Neutrophil (primary cell): ENCODE measurements around the gene FGF12.

Experiments
- H3K27ac ChIP-seq: fragments of 200-600 bp; sonication (generic); 2 replicates; pipeline ENCODE4 v1.5.1; 2016; ENCODE audit warnings: mild to moderate bottlenecking, moderate library complexity
- H3K27me3 ChIP-seq: fragments of 200-600 bp; sonication (generic); 2 replicates; pipeline ENCODE4 v1.6.0; 2016; ENCODE audit warnings: mild to moderate bottlenecking
- H3K36me3 ChIP-seq: fragments of 200-600 bp; sonication (generic); 2 replicates; pipeline ENCODE4 v1.5.1; 2017
- H3K4me1 ChIP-seq, 2 experiments: fragments of 200-600 bp in 1 of 2; sonication (generic) in 1 of 2; 1 replicate in 1 of 2; 2 replicates in 1 of 2; pipeline versions ENCODE4 v1.5.1 to v1.6.1; 2013 to 2016; ENCODE audit warnings: low read depth in 1 of 2, low read length in 1 of 2, mild to moderate bottlenecking in 1 of 2, moderate library complexity in 1 of 2; ENCODE audit not compliant: control insufficient read depth in 1 of 2, insufficient read depth in 1 of 2
- H3K4me3 ChIP-seq, 2 experiments: fragments of 200-600 bp in 1 of 2; sonication (generic) in 1 of 2; 1 replicate in 1 of 2; 2 replicates in 1 of 2; pipeline ENCODE4 v1.5.1; 2013 to 2016; ENCODE audit warnings: low read depth in 1 of 2, low read length in 1 of 2, mild to moderate bottlenecking in 1 of 2, moderate library complexity in 1 of 2
- H3K9me3 ChIP-seq: fragments of 200-600 bp; sonication (generic); 2 replicates; pipeline ENCODE4 v1.5.1; 2016
- CTCF ChIP-seq: fragments of 200-600 bp; sonication (generic); IDR thresholded peaks from 2 replicates; pipeline ENCODE4 v1.5.1; 2016; ENCODE audit warnings: antibody characterized with exemption

Gene FGF12

DNA sequence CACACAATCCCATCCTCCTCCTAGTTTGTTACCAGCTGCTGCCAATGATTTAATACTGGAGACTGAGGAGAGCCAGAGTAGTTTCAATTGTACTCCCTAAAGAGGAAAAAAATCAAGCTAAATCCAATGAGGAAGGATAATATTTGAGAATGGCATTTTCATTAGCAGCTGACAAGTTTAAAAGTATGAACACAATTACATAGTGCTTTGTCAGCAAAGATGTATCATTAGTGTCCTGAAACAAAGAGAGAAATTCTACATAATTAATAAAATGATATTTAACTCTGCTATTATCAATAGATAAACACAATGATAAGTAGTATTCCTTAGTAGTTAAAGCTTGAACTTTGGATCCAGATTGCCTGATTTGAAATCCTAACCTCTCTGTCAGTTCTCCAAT, 163.9 kb downstream of the FGF12 start:
- TF ChIP-seq CTCF, result no peak
- Histone ChIP-seq H3K4me3 (no peak overlapping the region), H3K27me3 (no peaks in the 10 kb centered on the region)

DNA sequence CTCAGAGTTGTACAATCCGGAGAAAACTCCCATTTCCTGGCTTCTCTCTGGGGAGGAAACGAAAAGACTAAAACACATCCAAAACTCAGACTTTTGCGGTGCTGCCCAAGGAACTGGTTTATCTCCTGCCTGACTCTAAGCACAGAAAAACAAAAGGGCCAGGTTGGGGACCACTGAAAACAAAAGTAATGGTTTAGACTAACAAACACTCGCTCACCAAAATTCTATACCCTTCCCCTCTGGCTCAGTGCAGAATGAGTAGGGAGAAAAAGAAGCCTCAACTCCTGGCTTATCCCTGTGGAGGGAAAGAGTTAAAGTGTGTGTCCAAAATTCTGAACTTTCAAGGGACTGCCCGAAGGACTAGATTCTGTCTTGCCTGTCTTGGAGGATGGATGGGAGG, 173.6 kb downstream of the FGF12 start:
- Histone ChIP-seq H3K4me3 (no peak overlapping the region), H3K9me3 (no peaks in the 10 kb centered on the region)

More for the DNA sequence above, 163.9 kb downstream of the FGF12 start:
- no peaks in the 10 kb centered on the region for H3K4me1 ChIP-seq
- H3K27ac ChIP-seq, result no peak overlapping the region
- no peaks in the 10 kb centered on the region for H3K9me3 ChIP-seq
- H3K36me3 ChIP-seq, result no peaks in the 10 kb centered on the region

GRCh38 chr3:192550356-192550755, 177.0 kb downstream of the FGF12 start:
- no peaks in the 10 kb centered on the region for H3K9me3 ChIP-seq
- TF ChIP-seq CTCF, result no peak
- H3K4me1 ChIP-seq, result no peaks in the 10 kb centered on the region
- H3K36me3 ChIP-seq, result no peaks in the 10 kb centered on the region
- H3K27me3 ChIP-seq, result no peaks in the 10 kb centered on the region
- no peak overlapping the region for H3K27ac ChIP-seq
- no peak overlapping the region for H3K4me3 ChIP-seq

More for the DNA sequence above, 173.6 kb downstream of the FGF12 start:
- no peaks in the 10 kb centered on the region for H3K27me3 ChIP-seq
- no peaks in the 10 kb centered on the region for H3K4me1 ChIP-seq
- no peaks in the 10 kb centered on the region for H3K36me3 ChIP-seq
- no peak for TF ChIP-seq CTCF
- H3K27ac ChIP-seq, result no peak overlapping the region

DNA sequence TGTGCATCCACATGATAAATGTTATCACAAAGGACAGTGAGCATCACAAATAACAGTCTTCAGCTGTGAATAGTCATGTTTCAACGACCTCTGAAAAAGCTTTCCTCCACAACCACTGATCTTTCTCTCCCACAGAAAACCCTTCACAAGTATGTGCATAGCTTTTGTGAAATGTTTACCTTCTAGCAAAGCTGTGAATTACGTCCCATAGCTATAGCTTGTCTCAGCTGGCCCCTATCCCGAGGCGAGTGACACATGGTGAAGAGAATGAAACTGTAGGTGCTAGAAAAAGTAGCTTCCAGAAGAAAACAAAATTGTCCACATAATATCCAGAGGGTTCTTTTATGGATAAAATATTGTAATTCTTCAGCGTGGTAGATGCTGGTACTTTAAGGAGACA, 182.0 kb downstream of the FGF12 start:
- no peak overlapping the region for H3K4me3 ChIP-seq
- H3K27me3 ChIP-seq, result no peaks in the 10 kb centered on the region
- H3K27ac ChIP-seq, result no peak overlapping the region
- no peak for TF ChIP-seq CTCF
- no peaks in the 10 kb centered on the region for H3K9me3 ChIP-seq
- H3K4me1 ChIP-seq, result no peaks in the 10 kb centered on the region
- H3K36me3 ChIP-seq, result no peaks in the 10 kb centered on the region

DNA sequence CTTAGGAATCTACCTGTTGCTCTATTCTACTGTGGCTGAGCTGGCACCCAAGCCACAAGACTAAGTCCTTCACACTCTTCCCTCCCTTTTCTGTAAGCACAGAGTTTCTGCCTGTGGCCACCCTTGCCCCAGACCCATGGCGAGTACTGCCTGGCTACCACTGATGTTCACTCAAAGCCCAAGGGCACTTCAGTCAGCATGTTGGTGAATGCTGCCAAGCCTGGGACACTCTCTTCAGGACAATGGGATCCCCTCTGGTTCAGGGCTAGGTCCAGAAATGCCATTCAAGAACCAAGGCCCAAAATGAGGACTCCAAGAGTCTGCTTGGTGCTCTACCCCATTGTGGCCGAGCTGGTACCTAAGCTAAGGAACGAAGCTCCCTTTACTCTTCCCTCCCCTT, 184.2 kb downstream of the FGF12 start:
- no peak overlapping the region for H3K4me3 ChIP-seq
- no peaks in the 10 kb centered on the region for H3K27me3 ChIP-seq
- H3K4me1 ChIP-seq, result no peaks in the 10 kb centered on the region
- no peaks in the 10 kb centered on the region for H3K36me3 ChIP-seq
- no peaks in the 10 kb centered on the region for H3K9me3 ChIP-seq
- no peak overlapping the region for H3K27ac ChIP-seq
- TF ChIP-seq CTCF, result no peak

DNA sequence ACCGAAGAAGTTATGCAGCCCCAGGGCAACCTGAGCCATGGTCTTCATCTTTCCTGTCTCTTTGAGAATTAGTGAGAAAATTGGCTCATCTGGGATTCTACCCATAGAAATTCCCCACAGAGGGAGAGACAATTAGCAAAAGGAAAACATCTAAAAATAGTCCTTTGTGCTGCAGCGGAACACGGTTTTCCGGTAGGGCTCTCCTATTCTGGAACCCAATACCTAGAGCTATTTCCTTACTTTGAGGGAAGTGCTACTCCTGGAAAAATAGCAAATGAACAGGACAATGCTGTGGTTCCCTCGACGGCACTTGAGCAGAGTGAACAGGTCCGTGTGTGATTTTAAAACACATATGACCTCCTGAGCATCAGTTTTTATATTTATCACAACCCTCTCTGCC, 210.5 kb downstream of the FGF12 start:
- no peak for TF ChIP-seq CTCF
- Histone ChIP-seq H3K9me3 (no peaks in the 10 kb centered on the region), H3K36me3 (no peaks in the 10 kb centered on the region), H3K27me3 (peaks cover 64% of the 10 kb centered on the region), H3K4me1 (no peaks in the 10 kb centered on the region), H3K27ac (no peak overlapping the region), H3K4me3 (no peak overlapping the region)
